HAP-1 (cell line): ENCODE measurements around the gene OR10H3.
"Not testable (repeated sequence)": the region's sequence is repeated elsewhere in the genome, so short reads cannot be mapped to it uniquely, and the experiment has no call there.

Experiments
- DNase-seq, 2 experiments: peaks; one replicate each; pipeline ENCODE4 v3.0.0-alpha.2; 2016 to 2020; ENCODE audit warnings: low spot score in 2 of 2
- H3K27me3 ChIP-seq: fragments of 250-450 bp; sonication (Bioruptor Pico); 2 replicates; pipeline ENCODE4 v1.5.1; 2020; ENCODE audit warnings: low read depth, mild to moderate bottlenecking, moderate library complexity
- H3K36me3 ChIP-seq: fragments of 250-450 bp; sonication (Bioruptor Pico); replicated peaks from 2 replicates; pipeline ENCODE4 v1.5.1; 2020; ENCODE audit warnings: mild to moderate bottlenecking
- H3K4me1 ChIP-seq: fragments of 250-450 bp; sonication (Bioruptor Pico); 2 replicates; pipeline ENCODE4 v1.5.1; 2020; ENCODE audit warnings: mild to moderate bottlenecking
- H3K4me3 ChIP-seq: fragments of 250-450 bp; sonication (Bioruptor Pico); 2 replicates; pipeline ENCODE4 v1.5.1; 2020; ENCODE audit warnings: mild to moderate bottlenecking, moderate library complexity
- H3K9me3 ChIP-seq: fragments of 250-450 bp; sonication (Bioruptor Pico); 2 replicates; pipeline ENCODE4 v1.5.1; 2020; ENCODE audit warnings: mild to moderate bottlenecking, moderate library complexity
- in situ Hi-C: fragments of 300-500 bp; cut with MboI; formaldehyde crosslinking; loops from 3 replicates; pipeline ENCODE4 v1.14.3; 2020; ENCODE audit warnings: low sequenced_read_pairs, inconsistent platforms, mixed read lengths

Gene OR10H3

GRCh38 chr19:15748239-15748638, 10.5 kb downstream of the OR10H3 start:
- Histone ChIP-seq H3K4me1 (no peaks in the 10 kb centered on the region), H3K36me3 (no peaks in the 10 kb centered on the region), H3K9me3 (no peaks in the 10 kb centered on the region), H3K27me3 (no peaks in the 10 kb centered on the region), H3K4me3 (no peak overlapping the region)
- no peak for DNase-seq
- in situ Hi-C loops = no loop called here

GRCh38 chr19:15758379-15758778, 20.6 kb downstream of the OR10H3 start:
- Histone ChIP-seq H3K27me3 (no peaks in the 10 kb centered on the region), H3K9me3 (no peaks in the 10 kb centered on the region)
- in situ Hi-C loops = no loop called here

GRCh38 chr19:15759962-15760565, 22.3 kb downstream of the OR10H3 start:
- peak in 1 of 2 experiments; percentile 13 for DNase-seq
- no peaks in the 10 kb centered on the region for H3K36me3 ChIP-seq
- no peak overlapping the region for H3K4me3 ChIP-seq
- no peaks in the 10 kb centered on the region for H3K27me3 ChIP-seq
- in situ Hi-C loops = no loop called here
- H3K9me3 ChIP-seq = no peaks in the 10 kb centered on the region
- no peaks in the 10 kb centered on the region for H3K4me1 ChIP-seq

More at GRCh38 chr19:15758379-15758778, 20.6 kb downstream of the OR10H3 start:
- Histone ChIP-seq H3K36me3 (no peaks in the 10 kb centered on the region), H3K4me3 (no peak overlapping the region), H3K4me1 (no peaks in the 10 kb centered on the region)
- no peak for DNase-seq

- in situ Hi-C loops = no loop called here
- no peaks in the 10 kb centered on the region for H3K36me3 ChIP-seq
Measured at GRCh38 chr19:15769586-15769985, 31.8 kb downstream of the OR10H3 start.

GRCh38 chr19:15774159-15774558, 36.4 kb downstream of the OR10H3 start:
- DNase-seq, H3K36me3 ChIP-seq, H3K27me3 ChIP-seq, H3K4me1 ChIP-seq, H3K4me3 ChIP-seq, in situ Hi-C loops, H3K9me3 ChIP-seq: not testable (repeated sequence)

More at GRCh38 chr19:15769586-15769985, 31.8 kb downstream of the OR10H3 start:
- H3K4me3 ChIP-seq = no peak overlapping the region
- DNase-seq = no peak
- no peaks in the 10 kb centered on the region for H3K27me3 ChIP-seq
- H3K9me3 ChIP-seq = no peaks in the 10 kb centered on the region
- no peaks in the 10 kb centered on the region for H3K4me1 ChIP-seq

GRCh38 chr19:15775249-15775648, 37.5 kb downstream of the OR10H3 start:
- Histone ChIP-seq H3K27me3 (no peaks in the 10 kb centered on the region), H3K36me3 (no peaks in the 10 kb centered on the region), H3K4me1 (no peaks in the 10 kb centered on the region), H3K9me3 (no peaks in the 10 kb centered on the region), H3K4me3 (no peak overlapping the region)
- in situ Hi-C loops = loop anchor here (5.0 kb wide), 1 partner anchor 98 kb away; no protein-coding TSS in a partner anchor
- DNase-seq = no peak

- Histone ChIP-seq H3K4me1 (no peaks in the 10 kb centered on the region), H3K36me3 (no peaks in the 10 kb centered on the region), H3K27me3 (no peaks in the 10 kb centered on the region), H3K9me3 (no peaks in the 10 kb centered on the region), H3K4me3 (no peak overlapping the region)
- no peak for DNase-seq
- in situ Hi-C loops = loop anchor here (5.0 kb wide), 1 partner anchor 99 kb away; no protein-coding TSS in a partner anchor
Measured at GRCh38 chr19:15776264-15776663, 38.5 kb downstream of the OR10H3 start.

GRCh38 chr19:15776991-15777970, 39.5 kb downstream of the OR10H3 start:
- H3K4me3 ChIP-seq = no peak overlapping the region
- H3K4me1 ChIP-seq = no peaks in the 10 kb centered on the region
- in situ Hi-C loops = loop anchor here (5.0 kb wide), 1 partner anchor 100 kb away; no protein-coding TSS in a partner anchor

GRCh38 chr19:15779756-15780476, 42.1 kb downstream of the OR10H3 start:
- Histone ChIP-seq H3K4me3 (no peak overlapping the region), H3K36me3 (no peaks in the 10 kb centered on the region), H3K9me3 (no peaks in the 10 kb centered on the region), H3K27me3 (no peaks in the 10 kb centered on the region), H3K4me1 (no peaks in the 10 kb centered on the region)
- no peak for DNase-seq
- in situ Hi-C loops = loop anchor here (5.0 kb wide), 1 partner anchor 103 kb away; no protein-coding TSS in a partner anchor

More at GRCh38 chr19:15776991-15777970, 39.5 kb downstream of the OR10H3 start:
- H3K27me3 ChIP-seq = no peaks in the 10 kb centered on the region
- no peaks in the 10 kb centered on the region for H3K9me3 ChIP-seq
- DNase-seq = no peak
- H3K36me3 ChIP-seq = no peaks in the 10 kb centered on the region

GRCh38 chr19:15780610-15781418, 43.0 kb downstream of the OR10H3 start:
- in situ Hi-C loops = no loop called here
- Histone ChIP-seq H3K27me3 (no peaks in the 10 kb centered on the region), H3K4me1 (no peaks in the 10 kb centered on the region), H3K36me3 (no peaks in the 10 kb centered on the region), H3K9me3 (no peaks in the 10 kb centered on the region), H3K4me3 (no peak overlapping the region)
- DNase-seq = no peak

GRCh38 chr19:15781661-15782060, 43.9 kb downstream of the OR10H3 start:
- Histone ChIP-seq H3K36me3 (no peaks in the 10 kb centered on the region), H3K4me3 (no peak overlapping the region), H3K9me3 (no peaks in the 10 kb centered on the region), H3K4me1 (no peaks in the 10 kb centered on the region), H3K27me3 (no peaks in the 10 kb centered on the region)
- in situ Hi-C loops = no loop called here
- no peak for DNase-seq

- DNase-seq = no peak
- H3K27me3 ChIP-seq = no peaks in the 10 kb centered on the region
- H3K4me1 ChIP-seq = no peaks in the 10 kb centered on the region
- H3K4me3 ChIP-seq = no peak overlapping the region
- H3K36me3 ChIP-seq = no peaks in the 10 kb centered on the region
- in situ Hi-C loops = no loop called here
- no peaks in the 10 kb centered on the region for H3K9me3 ChIP-seq
Measured at GRCh38 chr19:15782211-15782610, 44.4 kb downstream of the OR10H3 start.

- H3K36me3 ChIP-seq, H3K4me1 ChIP-seq, DNase-seq, H3K9me3 ChIP-seq, H3K27me3 ChIP-seq, in situ Hi-C loops, H3K4me3 ChIP-seq: not testable (repeated sequence)
Measured at GRCh38 chr19:15782896-15783295, 45.1 kb downstream of the OR10H3 start.
